Muscle of arm (tissue), 14 donors: ENCODE measurements around the gene FAM236C. TPM values are rescaled to one million over a fixed set of nuclear protein-coding genes. Genes with fewer than 3 reads are reported as not detected.
"Not testable (repeated sequence)": the region's sequence is repeated elsewhere in the genome, so short reads cannot be mapped to it uniquely, and the experiment has no call there.

Experiments
- DNase-seq: peaks from one replicate; pipeline ENCODE4 v3.0.0-alpha.2; 2013
- long read RNA-seq, 11 donors: transcript quantifications; one replicate each; lab custom pipeline, GENCODE V29; 2026
- polyA plus RNA-seq, 12 donors: library from polyadenylated mRNA; unstranded; fragments of 120-200 nt; gene quantifications; one replicate each; pipeline ENCODE4 v1.2.1, GENCODE V29; 2013; ENCODE audit not compliant: insufficient read length in 12 of 12

Gene FAM236C
- not detected for polyA plus RNA-seq
- long read RNA-seq, donor 1 = 0 reads
- long read RNA-seq, donor 2 = 0 reads
- long read RNA-seq, donor 3 = 0 reads
- long read RNA-seq, donor 4 = 0 reads
- long read RNA-seq, donor 5 = 0 reads
- long read RNA-seq, donor 6 = 0 reads
- long read RNA-seq, donor 7 = 0 reads
- long read RNA-seq, donor 8 = 0 reads
- long read RNA-seq, donor 9 = 0 reads
- long read RNA-seq, donor 10 = 0 reads
- long read RNA-seq, donor 11 = 0 reads

GRCh38 chrX:72912315-72912714 lies at the start of gene FAM236C:
Gene FAM236C (plus strand): TSS chrX:72912615. CDS start chrX:72912715, 100 bp downstream.
- DNase-seq = not testable (repeated sequence)

- DNase-seq = not testable (repeated sequence)
These were observed 29.5 kb upstream of the FAM236C start for GRCh38 chrX:72882898-72883297.

- DNase-seq = not testable (repeated sequence)
These were observed 22.7 kb upstream of the FAM236C start for GRCh38 chrX:72889740-72890139.

GRCh38 chrX:72916096-72916495 lies 3.7 kb downstream of the FAM236C start:
- DNase-seq = not testable (repeated sequence)

- DNase-seq = not testable (repeated sequence)
These were observed 19.9 kb downstream of the FAM236C start for GRCh38 chrX:72932283-72932682.

- DNase-seq = not testable (repeated sequence)
These were observed 24.0 kb downstream of the FAM236C start for GRCh38 chrX:72936455-72936854.

GRCh38 chrX:72936882-72937455 lies 24.6 kb downstream of the FAM236C start:
- DNase-seq = not testable (repeated sequence)

- DNase-seq = not testable (repeated sequence)
These were observed 25.5 kb downstream of the FAM236C start, which contains the start of gene FAM236A for GRCh38 chrX:72937906-72938305. Gene FAM236A (plus strand): TSS chrX:72938206. CDS start chrX:72938263, 57 bp downstream.

GRCh38 chrX:72942272-72942671 lies 29.9 kb downstream of the FAM236C start:
- not testable (repeated sequence) for DNase-seq

GRCh38 chrX:72943035-72943818 lies 30.8 kb downstream of the FAM236C start:
- DNase-seq = not testable (repeated sequence)

GRCh38 chrX:72943819-72944169 lies 31.4 kb downstream of the FAM236C start, which contains the start of gene DMRTC1:
Gene DMRTC1 (minus strand): TSS chrX:72943837. CDS start chrX:72875694, 68,143 bp downstream.
- DNase-seq = not testable (repeated sequence)

GRCh38 chrX:72959971-72960370 lies 47.6 kb downstream of the FAM236C start:
- DNase-seq = not testable (repeated sequence)

Other genes with a start within 250 kb of the FAM236C start
- 1 to 10 TPM in 10 of 12 donors, not detected in 2; 2.9 to 5.2 (median 3.6) TPM for gene PHKA1, start 198.3 kb upstream of the FAM236C start, polyA plus RNA-seq
- 1 to 10 TPM in 3 of 12 donors, under 1 TPM in 7, not detected in 2; 0.41 to 1.7 (median 0.78) TPM for gene DMRTC1B, start 135.7 kb upstream of the FAM236C start, polyA plus RNA-seq
- not detected for gene FAM236B, start 130.0 kb upstream of the FAM236C start, polyA plus RNA-seq
- gene FAM236D, start 104.4 kb upstream of the FAM236C start, polyA plus RNA-seq = not detected
- under 1 TPM in 1 of 12 donors, not detected in 11; 0.39 TPM for gene FAM236A, start 25.6 kb downstream of the FAM236C start, polyA plus RNA-seq
- 1 to 10 TPM in 2 of 12 donors, under 1 TPM in 4, not detected in 6; 0.20 to 1.2 (median 0.64) TPM for gene DMRTC1, start 31.2 kb downstream of the FAM236C start, polyA plus RNA-seq
- gene PABPC1L2B, start 90.3 kb downstream of the FAM236C start, polyA plus RNA-seq = under 1 TPM in 1 of 12 donors, not detected in 11; 0.08 TPM
- gene PABPC1L2A, start 166.9 kb downstream of the FAM236C start, polyA plus RNA-seq = under 1 TPM in 1 of 12 donors, not detected in 11; 0.10 TPM